H9 (cell line): ENCODE results near the gene PDE2A. TPM values are rescaled to one million over a fixed set of nuclear protein-coding genes. Genes with fewer than 3 reads are reported as not detected.
A peak's percentile ranks its signal among the peaks of the same experiment; 100 is the strongest.

Source experiments
- DNase-seq: peaks from one replicate; pipeline ENCODE4 v3.0.0-alpha.2; 2017
- H2AFZ ChIP-seq: one replicate; pipeline ENCODE4 v1.6.1; 2013; ENCODE audit warnings: mild to moderate bottlenecking, low read length, control low read depth, moderate library complexity
- H2AK5ac ChIP-seq: 2 replicates; pipeline ENCODE4 v1.6.1; 2013; ENCODE audit warnings: low read length, control low read depth, mixed read lengths; ENCODE audit not compliant: insufficient read length
- H2BK120ac ChIP-seq: one replicate; pipeline ENCODE4 v1.6.1; 2013; ENCODE audit warnings: low read depth, mild to moderate bottlenecking, low read length, control low read depth, inconsistent platforms; ENCODE audit not compliant: poor library complexity, severe bottlenecking
- H2BK12ac ChIP-seq: 2 replicates; pipeline ENCODE4 v1.6.1; 2013; ENCODE audit warnings: low read length, control low read depth, mixed read lengths, low read depth; ENCODE audit not compliant: insufficient read length
- H2BK15ac ChIP-seq: 2 replicates; pipeline ENCODE4 v1.6.1; 2013; ENCODE audit warnings: low read depth, low read length, control low read depth
- H2BK20ac ChIP-seq: one replicate; pipeline ENCODE4 v1.6.1; 2013; ENCODE audit warnings: low read depth, mild to moderate bottlenecking, low read length, control low read depth, inconsistent platforms; ENCODE audit not compliant: poor library complexity, severe bottlenecking
- H2BK5ac ChIP-seq: 2 replicates; pipeline ENCODE4 v1.6.1; 2013; ENCODE audit warnings: low read length, control low read depth, mixed read lengths; ENCODE audit not compliant: insufficient read length
- H3K14ac ChIP-seq: 2 replicates; pipeline ENCODE4 v1.6.1; 2013; ENCODE audit warnings: low read length, control low read depth; ENCODE audit not compliant: insufficient read depth
- H3K18ac ChIP-seq: 2 replicates; pipeline ENCODE4 v1.6.1; 2013; ENCODE audit warnings: low read depth, mild to moderate bottlenecking, mixed read lengths, low read length, control low read depth; ENCODE audit not compliant: insufficient read length
- H3K23ac ChIP-seq: 2 replicates; pipeline ENCODE4 v1.6.1; 2013; ENCODE audit warnings: low read length, control low read depth, mixed read lengths, low read depth; ENCODE audit not compliant: insufficient read length
- H3K23me2 ChIP-seq: 2 replicates; pipeline ENCODE4 v1.6.1; 2013; ENCODE audit warnings: low read depth, mild to moderate bottlenecking, mixed read lengths, low read length, control low read depth; ENCODE audit not compliant: insufficient read length, poor library complexity, severe bottlenecking
- H3K27ac ChIP-seq: 2 replicates; pipeline ENCODE4 v1.5.1; 2013; ENCODE audit warnings: low read length, control low read depth, mixed read lengths, low read depth; ENCODE audit not compliant: insufficient read length
- H3K27me3 ChIP-seq: 2 replicates; pipeline ENCODE4 v1.6.1; 2013; ENCODE audit warnings: low read length, control low read depth, inconsistent platforms; ENCODE audit not compliant: insufficient read depth
- H3K4ac ChIP-seq: 2 replicates; pipeline ENCODE4 v1.6.1; 2013; ENCODE audit warnings: low read depth, mild to moderate bottlenecking, control low read depth, inconsistent platforms, low read length, moderate library complexity
- H3K4me1 ChIP-seq: 2 replicates; pipeline ENCODE4 v1.6.1; 2013; ENCODE audit warnings: low read length, control low read depth, inconsistent platforms; ENCODE audit not compliant: insufficient read depth
- H3K4me2 ChIP-seq: 2 replicates; pipeline ENCODE4 v1.6.1; 2013; ENCODE audit warnings: low read length, control low read depth, mixed read lengths; ENCODE audit not compliant: insufficient read length, insufficient read depth
- H3K56ac ChIP-seq: 2 replicates; pipeline ENCODE4 v1.6.1; 2013; ENCODE audit warnings: low read depth, mild to moderate bottlenecking, mixed read lengths, low read length, control low read depth; ENCODE audit not compliant: insufficient read length
- H3K79me1 ChIP-seq: 2 replicates; pipeline ENCODE4 v1.6.1; 2013; ENCODE audit warnings: low read depth, mild to moderate bottlenecking, moderate library complexity, low read length, control low read depth, inconsistent platforms; ENCODE audit not compliant: insufficient read depth, poor library complexity, severe bottlenecking
- H3K79me2 ChIP-seq: 2 replicates; pipeline ENCODE4 v1.6.1; 2013; ENCODE audit warnings: low read length, control low read depth, inconsistent platforms; ENCODE audit not compliant: insufficient read depth
- H3K9ac ChIP-seq: 2 replicates; pipeline ENCODE4 v1.6.1; 2013; ENCODE audit warnings: low read length, control low read depth, mixed read lengths; ENCODE audit not compliant: insufficient read length; ENCODE audit errors: extremely low read depth
- H3K9me3 ChIP-seq: one replicate; pipeline ENCODE4 v1.6.1; 2013; ENCODE audit warnings: low read depth, low read length, inconsistent platforms; ENCODE audit not compliant: control insufficient read depth
- H3T11ph ChIP-seq: one replicate; pipeline ENCODE4 v1.6.1; 2013; ENCODE audit warnings: mild to moderate bottlenecking, low read length, control low read depth, inconsistent platforms
- H4K20me1 ChIP-seq: one replicate; pipeline ENCODE4 v1.6.1; 2013; ENCODE audit not compliant: control insufficient read depth, insufficient read length, insufficient read depth
- H4K5ac ChIP-seq: 2 replicates; pipeline ENCODE4 v1.6.1; 2013; ENCODE audit warnings: low read depth, mild to moderate bottlenecking, mixed read lengths, low read length, control low read depth; ENCODE audit not compliant: insufficient read length
- H4K8ac ChIP-seq: replicated peaks from 2 replicates; pipeline ENCODE4 v1.6.1; 2013; ENCODE audit warnings: low read length, control low read depth, mixed read lengths, low read depth; ENCODE audit not compliant: insufficient read length
- H4K91ac ChIP-seq: 2 replicates; pipeline ENCODE4 v1.6.1; 2013; ENCODE audit warnings: low read depth, mild to moderate bottlenecking, moderate library complexity, mixed read lengths, low read length, control low read depth; ENCODE audit not compliant: insufficient read length
- H3K27ac Mint-ChIP-seq, 3 experiments: 2 replicates in 2 of 3; 3 replicates in 1 of 3; pipeline ENCODE4 v1.8.0; 2020 to 2021; ENCODE audit warnings: mixed read lengths in 3 of 3, mild to moderate bottlenecking in 1 of 3, moderate library complexity in 1 of 3
- H3K27me3 Mint-ChIP-seq: 2 replicates; pipeline ENCODE4 v1.8.0; 2021; ENCODE audit warnings: low read depth, mild to moderate bottlenecking, moderate library complexity, mixed read lengths
- H3K36me3 Mint-ChIP-seq, 3 experiments: 2 replicates in 2 of 3; 3 replicates in 1 of 3; pipeline ENCODE4 v1.8.0; 2020 to 2021; ENCODE audit warnings: low read depth in 3 of 3, mixed read lengths in 3 of 3; ENCODE audit not compliant: insufficient read depth in 1 of 3
- H3K4me1 Mint-ChIP-seq, 2 experiments: 2 replicates each; pipeline ENCODE4 v1.8.0; 2020; ENCODE audit warnings: mixed read lengths in 2 of 2
- H3K4me3 Mint-ChIP-seq, 2 experiments: 2 replicates in 1 of 2; 3 replicates in 1 of 2; pipeline ENCODE4 v1.8.0; 2020 to 2021; ENCODE audit warnings: mild to moderate bottlenecking in 2 of 2, mixed read lengths in 2 of 2, moderate library complexity in 1 of 2
- H3K9me3 Mint-ChIP-seq, 2 experiments: 2 replicates in 1 of 2; 3 replicates in 1 of 2; pipeline ENCODE4 v1.8.0; 2020; ENCODE audit warnings: mild to moderate bottlenecking in 2 of 2, mixed read lengths in 2 of 2, moderate library complexity in 1 of 2
- WGBS: extraction: QIAGEN DNeasy Blood & Tissue Kit; methylation state at CpG from one replicate; pipeline ENCODE4 v1.1.7; 2013; ENCODE audit warnings: missing lambda C conversion rate, low lambda C conversion rate, mixed read lengths; ENCODE audit not compliant: insufficient read length; ENCODE audit errors: extremely low coverage; 5-methylcytosine and 5-hydroxymethylcytosine counted together
- total RNA-seq: library from RNA; stranded (reverse); gene quantifications from 2 replicates; pipeline ENCODE4 v1.2.1, GENCODE V29; 2021
- TF ChIP-seq, protein P1 (sequence below): fragments of 200-600 bp; sonication (generic); conservative IDR thresholded peaks from 3 replicates; pipeline ENCODE4 v1.8.0; 2021; ENCODE audit warnings: antibody characterized with exemption, mild to moderate bottlenecking

PDE2A gene
- total RNA-seq, 1 experiment from 2014 or later = 3.4 TPM

DNA sequence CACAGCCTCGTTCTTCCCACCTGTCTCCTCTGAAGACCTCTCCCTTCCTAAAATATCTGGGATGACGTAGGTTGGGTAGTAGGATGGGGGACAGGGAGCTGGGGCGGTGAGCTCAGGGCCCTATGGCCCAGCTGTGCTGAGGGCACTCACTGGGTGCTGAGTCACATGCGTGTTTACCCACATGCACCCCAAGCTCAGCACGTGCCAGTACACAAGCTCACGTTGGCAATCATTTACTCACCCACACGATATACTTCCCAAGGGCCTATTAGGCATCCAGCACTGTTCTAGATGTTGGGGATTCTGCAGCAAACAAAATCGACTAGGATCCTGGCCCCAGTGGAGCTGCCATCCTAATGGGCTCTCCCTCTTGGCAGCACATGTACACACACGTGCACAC is 49.3 kb upstream of the PDE2A start:
- H3K4me2 ChIP-seq = no peak overlapping the region
- no peak overlapping the region for H2BK5ac ChIP-seq
- no peaks in the 10 kb centered on the region for H3K9me3 ChIP-seq
- H3K18ac ChIP-seq = no peak overlapping the region
- peaks cover 17 to 23% of the 10 kb centered on the region in 2 experiments for H3K4me1 Mint-ChIP-seq
- no peaks in the 10 kb centered on the region for H3K27me3 Mint-ChIP-seq
- no peak overlapping the region for H4K8ac ChIP-seq
- no peaks in the 10 kb centered on the region for H3K4me1 ChIP-seq
- DNase-seq = no peak
- H3K23ac ChIP-seq = no peak overlapping the region
- H3K14ac ChIP-seq = no peak overlapping the region
- H3K56ac ChIP-seq = no peak overlapping the region
- no peak overlapping the region for H2BK20ac ChIP-seq
- H2AK5ac ChIP-seq = no peak overlapping the region
- peaks cover 6 to 14% (median 11%) of the 10 kb centered on the region in 3 experiments; a peak in 5 of 7 replicates for H3K36me3 Mint-ChIP-seq
- no peak overlapping the region for H2BK15ac ChIP-seq
- WGBS = no CpG with 5 or more reads among the region's 9 CpGs
- no peaks in the 10 kb centered on the region; a peak in 1 of 5 replicates for H3K9me3 Mint-ChIP-seq
- H4K20me1 ChIP-seq = peaks cover 3% of the 10 kb centered on the region
- no peak overlapping the region for H2AFZ ChIP-seq
- H3K27ac Mint-ChIP-seq = peak overlapping the region in 1 of 3 experiments; percentile 52; a peak in 1 of 7 replicates
- no peak overlapping the region for H3T11ph ChIP-seq
- H3K79me1 ChIP-seq = peaks cover 8% of the 10 kb centered on the region
- H2BK120ac ChIP-seq = no peak overlapping the region
- no peaks in the 10 kb centered on the region for H3K27me3 ChIP-seq
- no peak overlapping the region for H4K91ac ChIP-seq
- no peak overlapping the region for H3K4ac ChIP-seq
- TF ChIP-seq, protein P1, sequence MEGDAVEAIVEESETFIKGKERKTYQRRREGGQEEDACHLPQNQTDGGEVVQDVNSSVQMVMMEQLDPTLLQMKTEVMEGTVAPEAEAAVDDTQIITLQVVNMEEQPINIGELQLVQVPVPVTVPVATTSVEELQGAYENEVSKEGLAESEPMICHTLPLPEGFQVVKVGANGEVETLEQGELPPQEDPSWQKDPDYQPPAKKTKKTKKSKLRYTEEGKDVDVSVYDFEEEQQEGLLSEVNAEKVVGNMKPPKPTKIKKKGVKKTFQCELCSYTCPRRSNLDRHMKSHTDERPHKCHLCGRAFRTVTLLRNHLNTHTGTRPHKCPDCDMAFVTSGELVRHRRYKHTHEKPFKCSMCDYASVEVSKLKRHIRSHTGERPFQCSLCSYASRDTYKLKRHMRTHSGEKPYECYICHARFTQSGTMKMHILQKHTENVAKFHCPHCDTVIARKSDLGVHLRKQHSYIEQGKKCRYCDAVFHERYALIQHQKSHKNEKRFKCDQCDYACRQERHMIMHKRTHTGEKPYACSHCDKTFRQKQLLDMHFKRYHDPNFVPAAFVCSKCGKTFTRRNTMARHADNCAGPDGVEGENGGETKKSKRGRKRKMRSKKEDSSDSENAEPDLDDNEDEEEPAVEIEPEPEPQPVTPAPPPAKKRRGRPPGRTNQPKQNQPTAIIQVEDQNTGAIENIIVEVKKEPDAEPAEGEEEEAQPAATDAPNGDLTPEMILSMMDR = no peak
- no peak overlapping the region for H3K27ac ChIP-seq
- no peak overlapping the region for H3K4me3 Mint-ChIP-seq
- H4K5ac ChIP-seq = no peak overlapping the region
- H3K9ac ChIP-seq = no peak overlapping the region
- H3K79me2 ChIP-seq = peaks cover 9% of the 10 kb centered on the region; the same call in 1 of the 2 replicates
- H3K23me2 ChIP-seq = no peaks in the 10 kb centered on the region
- no peak overlapping the region for H2BK12ac ChIP-seq
